Esophagus (tissue), 2 donors: ENCODE measurements around the gene SNAP29. TPM values are rescaled to one million over a fixed set of nuclear protein-coding genes. Genes with fewer than 3 reads are reported as not detected.
A peak's percentile ranks its signal among the peaks of the same experiment; 100 is the strongest.
"Not testable (repeated sequence)": the region's sequence is repeated elsewhere in the genome, so short reads cannot be mapped to it uniquely, and the experiment has no call there.

ENCODE experiments used
- H3K27ac ChIP-seq, 2 donors: one replicate each; pipeline ENCODE4 v1.5.1; 2013; ENCODE audit warnings: low read depth in 2 of 2, mild to moderate bottlenecking in 2 of 2, inconsistent platforms in 1 of 2, low read length in 1 of 2, moderate library complexity in 1 of 2
- H3K27me3 ChIP-seq, 2 donors: one replicate each; pipeline ENCODE4 v1.6.1; 2013; ENCODE audit warnings: low read length in 2 of 2, control low read depth in 1 of 2, mild to moderate bottlenecking in 1 of 2; ENCODE audit not compliant: insufficient read depth in 2 of 2, control insufficient read depth in 1 of 2
- H3K36me3 ChIP-seq, 2 donors: one replicate each; pipeline ENCODE4 v1.6.1; 2013; ENCODE audit warnings: low read length in 1 of 2; ENCODE audit not compliant: control insufficient read depth in 2 of 2, insufficient read depth in 2 of 2
- H3K4me1 ChIP-seq, 2 donors: one replicate each; pipeline ENCODE4 v1.6.1; 2013; ENCODE audit warnings: low read length in 1 of 2; ENCODE audit not compliant: control insufficient read depth in 2 of 2, insufficient read depth in 2 of 2
- H3K4me3 ChIP-seq, 2 donors: one replicate each; pipeline ENCODE4 v1.5.1; 2013; ENCODE audit warnings: low read length in 2 of 2, mild to moderate bottlenecking in 2 of 2, low read depth in 1 of 2, moderate library complexity in 1 of 2
- H3K9me3 ChIP-seq, 2 donors: one replicate each; pipeline ENCODE4 v1.6.1; 2013; ENCODE audit warnings: mild to moderate bottlenecking in 2 of 2, low read depth in 1 of 2, low read length in 1 of 2, moderate library complexity in 1 of 2; ENCODE audit not compliant: control insufficient read depth in 2 of 2, insufficient read depth in 1 of 2
- WGBS, 2 donors: extraction: QIAGEN DNeasy Blood & Tissue Kit; methylation state at CpG; one replicate each; pipeline ENCODE4 v1.1.7; 2013; 5-methylcytosine and 5-hydroxymethylcytosine counted together
- polyA plus RNA-seq, 2 donors: library from polyadenylated mRNA; stranded (reverse); fragments of 200-250 nt; gene quantifications; one replicate each; pipeline ENCODE4 v1.2.3, GENCODE V29; 2013
- donor health status: healthy with polysubstance abuse.
- donor health status: Bipolar disorder and iron deficiency.

Gene SNAP29
- polyA plus RNA-seq, 2 donors = 13.1 to 22.0 TPM

DNA sequence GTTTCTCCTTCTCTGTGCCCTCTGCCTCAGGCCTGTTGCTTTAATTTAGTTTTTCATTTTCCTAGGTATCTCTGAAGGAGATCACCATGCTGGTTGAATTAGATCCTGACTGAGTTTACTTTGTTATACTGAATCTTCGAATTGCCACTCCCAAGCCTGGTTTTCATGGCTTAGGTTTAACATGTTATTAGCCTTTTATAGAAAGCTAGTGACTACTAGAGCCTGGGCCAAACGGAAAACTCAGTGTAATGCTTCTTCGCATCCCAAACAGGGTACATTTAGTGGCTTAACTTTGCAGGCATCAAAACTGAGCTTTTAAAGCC is 62.0 kb downstream of the SNAP29 start:
- peak overlapping the region; percentile 16 to 96 for H3K4me3 ChIP-seq
- H3K4me1 ChIP-seq = peaks cover 2 to 3% of the 10 kb centered on the region in 2 donors
- H3K9me3 ChIP-seq = no peaks in the 10 kb centered on the region
- no peaks in the 10 kb centered on the region for H3K27me3 ChIP-seq
- 29 to 36% methylated on average over 3 of the region's 3 CpGs for WGBS, 2 donors
- no peaks in the 10 kb centered on the region for H3K36me3 ChIP-seq
- peak overlapping the region; percentile 30 to 56 for H3K27ac ChIP-seq

DNA sequence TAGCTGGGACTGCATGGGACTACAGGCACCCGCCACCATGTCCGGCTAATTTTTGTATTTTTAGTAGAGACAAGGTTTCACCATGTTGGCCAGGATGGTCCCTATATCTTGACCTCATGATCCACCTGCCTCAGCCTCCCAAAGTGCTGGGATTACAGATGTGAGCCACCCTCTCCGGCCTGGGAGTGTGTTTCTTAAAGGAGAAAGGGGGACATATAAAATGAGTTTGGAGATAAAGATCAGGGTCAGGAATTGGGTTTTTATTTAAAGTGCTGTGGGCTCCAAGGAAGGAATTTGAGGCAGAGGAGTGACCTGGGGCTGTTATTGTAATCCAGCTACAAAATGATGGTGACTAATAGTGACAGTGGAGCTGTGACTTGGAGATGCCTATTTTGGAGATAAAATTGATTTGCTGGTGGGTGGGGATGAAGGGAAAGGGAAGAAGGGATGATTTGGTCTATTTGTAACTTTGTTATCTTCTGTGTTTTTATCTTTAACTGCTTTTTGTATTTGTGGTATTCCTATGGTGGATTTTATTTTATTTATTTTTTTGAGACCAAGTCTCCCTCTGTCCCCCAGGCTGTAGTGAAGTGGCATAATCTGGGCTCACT is 63.4 kb downstream of the SNAP29 start:
- no peak overlapping the region for H3K27ac ChIP-seq
- no peaks in the 10 kb centered on the region for H3K27me3 ChIP-seq
- WGBS, 2 donors = 79 to 83% methylated on average over 3 of the region's 3 CpGs
- H3K9me3 ChIP-seq = no peaks in the 10 kb centered on the region
- no peak overlapping the region for H3K4me3 ChIP-seq
- H3K36me3 ChIP-seq = no peaks in the 10 kb centered on the region
- H3K4me1 ChIP-seq = peaks cover 2 to 7% of the 10 kb centered on the region in 2 donors

DNA sequence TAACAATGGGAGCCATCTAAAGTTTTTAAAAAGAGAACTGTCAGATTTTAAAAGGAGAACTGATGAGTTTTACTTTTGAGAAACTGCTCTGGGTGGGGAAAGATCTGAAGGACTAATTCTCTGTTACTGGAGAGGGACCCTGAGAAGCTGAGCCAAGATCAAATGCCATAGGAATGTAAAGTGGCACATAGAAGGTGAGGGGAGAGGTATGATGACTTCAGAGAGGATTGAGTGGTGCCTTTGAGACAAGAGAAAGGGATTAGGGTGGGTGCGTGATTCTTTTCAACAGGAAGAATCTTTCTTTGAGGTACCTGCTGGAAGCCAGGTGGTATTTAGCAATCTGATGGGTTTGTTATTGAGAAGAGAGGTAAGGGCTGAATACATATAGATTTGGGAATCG is 67.4 kb downstream of the SNAP29 start:
- Histone ChIP-seq H3K27ac (no peak overlapping the region), H3K9me3 (no peaks in the 10 kb centered on the region), H3K4me1 (peaks cover 0 to 6% of the 10 kb centered on the region in 2 donors), H3K36me3 (no peaks in the 10 kb centered on the region), H3K27me3 (no peaks in the 10 kb centered on the region), H3K4me3 (no peak overlapping the region)
- WGBS, 2 donors = 80 to 81% methylated on average over 2 of the region's 2 CpGs

DNA sequence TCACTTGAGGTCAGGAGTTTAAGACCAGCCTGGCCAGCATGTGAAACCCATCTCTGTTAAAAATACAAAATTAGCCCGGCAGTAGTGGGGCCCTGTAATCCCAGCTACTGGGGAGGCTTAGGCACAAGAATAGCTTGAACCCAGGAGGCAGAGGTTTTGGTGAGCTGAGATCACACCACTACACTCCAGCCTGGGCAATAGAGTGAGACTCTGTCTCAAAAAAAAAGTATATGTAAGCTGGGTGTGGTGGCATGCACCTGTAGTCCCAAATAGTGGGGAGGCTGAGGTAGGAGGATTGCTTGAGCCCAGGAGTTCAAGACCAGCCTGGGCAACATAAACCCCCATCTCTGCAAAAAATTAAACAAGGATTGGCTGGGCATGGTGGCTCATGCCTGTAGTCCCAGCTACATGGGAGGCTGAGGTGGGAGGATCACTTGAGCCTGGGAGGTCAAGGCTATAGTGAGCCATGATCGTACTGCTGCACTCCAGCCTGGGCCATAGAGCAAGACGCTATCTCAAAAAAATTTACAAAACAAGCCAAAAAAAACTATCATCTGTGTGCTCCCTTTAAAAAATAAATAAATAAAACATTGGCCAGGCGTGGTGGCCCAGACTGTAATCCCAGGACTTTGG is 69.2 kb downstream of the SNAP29 start:
- Histone ChIP-seq H3K4me1 (peaks cover 0 to 6% of the 10 kb centered on the region in 2 donors), H3K27ac (no peak overlapping the region), H3K36me3 (no peaks in the 10 kb centered on the region), H3K9me3 (no peaks in the 10 kb centered on the region), H3K4me3 (no peak overlapping the region), H3K27me3 (no peaks in the 10 kb centered on the region)
- 80 to 84% methylated on average over 4 of the region's 4 CpGs for WGBS, 2 donors

DNA sequence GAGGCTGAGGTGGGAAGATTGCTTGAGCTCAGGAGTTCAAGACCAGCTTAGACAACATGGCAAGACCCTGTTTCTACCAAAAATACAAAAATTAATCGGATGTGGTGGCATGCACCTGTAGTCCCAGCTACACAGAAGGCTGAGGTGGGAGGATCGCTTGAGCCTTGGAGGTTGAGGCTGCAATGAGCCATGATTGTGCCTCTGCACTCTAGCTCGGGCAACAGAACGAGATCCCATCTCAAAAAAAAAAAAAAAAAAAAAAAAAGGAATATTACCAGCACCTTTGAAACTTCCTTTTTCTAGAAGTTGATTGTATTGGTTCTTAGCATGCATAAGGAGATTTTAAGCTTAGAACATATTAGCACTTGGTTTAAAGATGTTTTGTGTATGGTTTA is 69.8 kb downstream of the SNAP29 start:
- H3K27ac ChIP-seq = no peak overlapping the region
- H3K9me3 ChIP-seq = no peaks in the 10 kb centered on the region
- no peaks in the 10 kb centered on the region for H3K36me3 ChIP-seq
- WGBS, 2 donors = 89 to 91% methylated on average over 4 of the region's 4 CpGs
- H3K4me1 ChIP-seq = peaks cover 0 to 6% of the 10 kb centered on the region in 2 donors
- H3K4me3 ChIP-seq = no peak overlapping the region
- no peaks in the 10 kb centered on the region for H3K27me3 ChIP-seq

DNA sequence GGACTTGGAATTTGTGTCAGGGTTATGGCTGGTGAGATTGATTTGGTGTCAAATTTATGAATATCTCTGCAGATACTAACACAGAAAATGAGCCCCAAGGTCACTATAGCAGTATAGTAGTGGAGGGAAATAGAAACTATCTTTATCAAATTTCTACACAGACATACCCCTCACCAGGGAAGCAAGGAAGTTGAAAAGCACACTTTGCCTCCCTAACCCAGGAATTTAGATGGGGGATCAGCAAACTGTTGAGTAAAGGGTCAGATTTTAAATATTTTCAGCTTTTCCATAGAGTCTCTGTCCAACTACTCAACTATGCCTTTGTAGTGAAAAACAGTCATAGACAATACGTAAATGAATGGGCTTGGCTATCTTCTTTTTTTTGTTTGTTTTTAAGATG is 71.2 kb downstream of the SNAP29 start:
- H3K4me3 ChIP-seq = no peak overlapping the region
- H3K4me1 ChIP-seq = peaks cover 0 to 6% of the 10 kb centered on the region in 2 donors
- no peaks in the 10 kb centered on the region for H3K9me3 ChIP-seq
- WGBS, 2 donors = 96 to 98% methylated on average over 1 of the region's 1 CpG
- H3K27me3 ChIP-seq = no peaks in the 10 kb centered on the region
- no peak overlapping the region for H3K27ac ChIP-seq
- H3K36me3 ChIP-seq = peaks cover 0 to 4% of the 10 kb centered on the region in 2 donors

DNA sequence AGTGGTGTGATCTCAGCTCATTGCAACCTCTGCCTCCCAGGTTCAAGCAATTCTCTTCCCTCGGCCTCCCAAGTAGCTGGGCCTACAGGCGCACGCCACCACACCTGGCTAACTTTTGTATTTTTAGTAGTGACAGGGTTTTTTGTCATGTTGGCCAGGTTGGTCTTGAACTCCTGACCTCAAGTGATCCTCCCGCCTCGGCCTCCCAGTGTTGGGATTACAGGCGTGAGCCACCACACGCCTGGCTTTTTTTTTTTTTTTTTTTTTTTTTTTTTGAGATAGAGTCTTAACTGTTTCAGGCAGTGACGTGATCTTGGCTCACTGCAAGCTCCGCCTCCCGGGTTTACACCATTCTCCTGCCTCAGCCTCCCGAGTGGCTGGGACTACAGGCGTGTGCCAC is 71.6 kb downstream of the SNAP29 start:
- WGBS, 2 donors = 96 to 100% methylated on average over 12 of the region's 12 CpGs
- not testable (repeated sequence) for H3K9me3 ChIP-seq, H3K4me1 ChIP-seq, H3K36me3 ChIP-seq, H3K4me3 ChIP-seq, H3K27ac ChIP-seq, H3K27me3 ChIP-seq

DNA sequence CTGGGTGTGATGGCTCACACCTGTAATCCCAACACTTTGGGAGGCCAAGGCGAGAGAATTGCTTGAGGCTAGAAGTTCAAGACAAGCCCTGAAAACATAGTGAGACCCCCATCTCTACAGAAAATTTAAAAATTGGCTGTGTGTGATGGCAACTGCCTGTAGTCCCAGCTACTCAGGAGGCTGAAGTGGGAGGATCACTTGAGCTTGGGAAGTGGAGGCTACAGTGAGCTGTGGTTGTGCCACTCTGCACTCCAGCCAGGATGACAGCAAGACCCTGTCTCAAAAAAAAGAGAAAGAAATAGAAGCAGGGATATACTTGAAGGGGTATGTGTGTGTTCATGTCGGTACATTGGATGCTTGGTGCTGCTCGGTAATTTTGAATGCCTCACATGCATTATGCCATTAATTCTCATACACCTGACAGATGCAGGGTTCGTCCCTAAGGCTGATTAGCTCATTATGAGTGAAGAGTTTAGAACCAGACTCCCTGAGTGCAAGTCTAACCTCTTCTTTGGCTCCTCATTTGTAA is 72.4 kb downstream of the SNAP29 start:
- no peaks in the 10 kb centered on the region for H3K27me3 ChIP-seq
- H3K36me3 ChIP-seq = peaks cover 0 to 6% of the 10 kb centered on the region in 2 donors
- H3K4me1 ChIP-seq = peaks cover 0 to 6% of the 10 kb centered on the region in 2 donors
- H3K9me3 ChIP-seq = no peaks in the 10 kb centered on the region
- H3K27ac ChIP-seq = no peak overlapping the region
- 80 to 89% methylated on average over 4 of the region's 4 CpGs for WGBS, 2 donors
- H3K4me3 ChIP-seq = no peak overlapping the region

DNA sequence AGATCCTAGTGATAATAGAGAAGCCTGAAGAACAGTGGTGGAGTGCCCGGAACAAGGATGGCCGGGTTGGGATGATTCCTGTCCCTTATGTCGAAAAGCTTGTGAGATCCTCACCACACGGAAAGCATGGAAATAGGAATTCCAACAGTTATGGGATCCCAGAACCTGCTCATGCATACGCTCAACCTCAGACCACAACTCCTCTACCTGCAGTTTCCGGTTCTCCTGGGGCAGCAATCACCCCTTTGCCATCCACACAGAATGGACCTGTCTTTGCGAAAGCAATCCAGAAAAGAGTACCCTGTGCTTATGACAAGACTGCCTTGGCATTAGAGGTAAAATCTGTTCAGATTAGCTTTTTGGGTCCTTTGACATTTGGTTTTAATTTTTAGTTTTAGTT is 75.1 kb downstream of the SNAP29 start:
- H3K36me3 ChIP-seq = peaks cover 0 to 13% of the 10 kb centered on the region in 2 donors
- no peak overlapping the region for H3K4me3 ChIP-seq
- 91 to 92% methylated on average over 7 of the region's 7 CpGs for WGBS, 2 donors
- no peaks in the 10 kb centered on the region for H3K9me3 ChIP-seq
- no peaks in the 10 kb centered on the region for H3K27me3 ChIP-seq
- no peak overlapping the region for H3K27ac ChIP-seq
- H3K4me1 ChIP-seq = peaks cover 3 to 9% of the 10 kb centered on the region in 2 donors

DNA sequence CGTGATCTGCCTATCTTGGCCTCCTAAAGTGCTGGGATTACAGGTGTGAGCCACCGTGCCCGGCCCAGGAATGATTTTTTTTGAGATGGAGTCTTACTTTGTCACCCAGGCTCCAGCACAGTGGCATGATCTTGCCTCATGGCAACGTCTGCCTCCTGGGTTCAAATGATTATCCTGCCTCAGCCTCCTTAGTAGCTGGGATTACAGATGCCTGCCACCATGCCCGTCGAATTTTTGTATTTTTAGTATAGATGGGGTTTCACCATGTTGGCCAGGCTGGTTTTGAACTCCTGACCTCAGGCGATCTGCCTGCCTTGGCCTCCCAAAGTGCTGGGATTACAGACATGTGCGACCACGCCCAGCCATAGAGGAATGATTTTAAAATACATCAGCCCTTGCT is 76.2 kb downstream of the SNAP29 start:
- 83 to 85% methylated on average over 9 of the region's 9 CpGs for WGBS, 2 donors
- H3K9me3 ChIP-seq, H3K27me3 ChIP-seq, H3K4me3 ChIP-seq, H3K27ac ChIP-seq: not testable (repeated sequence)
- Histone ChIP-seq H3K36me3 (peaks cover 0 to 13% of the 10 kb centered on the region in 2 donors), H3K4me1 (peaks cover 3 to 11% of the 10 kb centered on the region in 2 donors)
